Occipital lobe (tissue), 2 donors: ENCODE results near the gene ITPRID2. TPM values are rescaled to one million over a fixed set of nuclear protein-coding genes. Genes with fewer than 3 reads are reported as not detected.
"Not testable (repeated sequence)": the region's sequence is repeated elsewhere in the genome, so short reads cannot be mapped to it uniquely, and the experiment has no call there.

Source experiments
- DNase-seq: peaks from one replicate; lab custom pipeline; 2025; lab: John Stamatoyannopoulos, UW
- total RNA-seq: library from RNA; depleted of rRNA; stranded (reverse); fragments of >200 nt; gene quantifications from one replicate; pipeline ENCODE4 v1.2.3, GENCODE V29; 2014

The ITPRID2 gene
- total RNA-seq, 1 donor from 2014 or later, result 41.0 TPM

DNA sequence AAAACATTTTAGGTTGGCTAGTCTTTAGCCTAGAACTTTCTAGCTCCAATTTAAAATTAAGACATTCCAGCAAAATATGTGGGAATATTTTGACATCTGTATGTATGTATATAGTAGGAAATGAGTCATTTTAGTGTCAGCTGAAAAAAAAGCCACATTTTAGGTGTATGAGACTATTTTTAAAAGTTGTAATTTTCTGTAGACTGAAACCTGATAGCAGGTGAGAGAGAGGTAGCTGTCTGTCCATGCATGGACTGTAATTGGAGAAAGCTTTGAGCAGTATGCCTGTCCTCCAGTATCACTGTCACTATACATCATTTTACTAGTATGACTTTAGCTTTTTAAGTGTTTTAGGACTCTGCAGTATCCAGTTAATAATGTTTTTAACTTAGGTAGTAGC, 68.0 kb downstream of the ITPRID2 start:
- no peak for DNase-seq

DNA sequence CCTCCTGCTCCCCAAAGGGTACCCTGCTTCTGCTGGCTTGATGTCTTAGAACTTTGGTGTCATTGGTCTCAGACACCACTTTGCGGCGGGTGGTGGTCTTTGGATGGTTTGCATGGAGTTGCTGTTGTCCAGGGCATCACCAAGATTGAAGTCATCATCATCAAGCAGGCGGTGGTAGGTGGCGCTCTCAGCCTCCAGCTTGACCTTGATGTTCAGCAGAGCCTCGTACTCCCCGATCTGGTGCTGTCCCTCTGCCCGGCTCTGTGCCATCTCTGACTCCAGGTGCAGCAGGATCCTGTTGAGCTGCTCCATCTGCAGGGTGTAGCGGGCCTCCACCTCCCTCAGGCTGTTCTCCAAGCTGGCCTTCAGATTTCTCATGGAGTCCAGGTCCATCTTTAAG, 69.6 kb downstream of the ITPRID2 start:
- not testable (repeated sequence) for DNase-seq

DNA sequence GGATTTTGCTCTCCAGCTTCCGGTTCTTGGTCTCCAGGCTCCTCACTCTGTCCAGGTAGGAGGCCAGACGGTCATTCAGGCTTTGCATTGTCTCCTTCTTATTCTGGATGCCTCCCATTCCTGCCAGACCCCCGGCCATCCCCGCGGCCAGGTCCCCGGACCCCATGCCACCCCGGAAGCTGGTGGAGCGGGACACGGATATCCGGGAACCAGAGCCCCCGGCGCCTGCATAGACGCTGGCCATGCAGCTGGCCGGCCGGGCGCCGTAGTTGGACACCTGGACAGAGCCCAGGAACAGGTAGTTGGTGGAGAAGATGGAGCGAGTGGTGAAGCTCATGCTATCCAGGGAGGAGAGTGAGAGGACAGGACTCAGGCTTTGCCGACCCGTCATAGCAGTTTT, 70.6 kb downstream of the ITPRID2 start:
- DNase-seq, result no peak

DNA sequence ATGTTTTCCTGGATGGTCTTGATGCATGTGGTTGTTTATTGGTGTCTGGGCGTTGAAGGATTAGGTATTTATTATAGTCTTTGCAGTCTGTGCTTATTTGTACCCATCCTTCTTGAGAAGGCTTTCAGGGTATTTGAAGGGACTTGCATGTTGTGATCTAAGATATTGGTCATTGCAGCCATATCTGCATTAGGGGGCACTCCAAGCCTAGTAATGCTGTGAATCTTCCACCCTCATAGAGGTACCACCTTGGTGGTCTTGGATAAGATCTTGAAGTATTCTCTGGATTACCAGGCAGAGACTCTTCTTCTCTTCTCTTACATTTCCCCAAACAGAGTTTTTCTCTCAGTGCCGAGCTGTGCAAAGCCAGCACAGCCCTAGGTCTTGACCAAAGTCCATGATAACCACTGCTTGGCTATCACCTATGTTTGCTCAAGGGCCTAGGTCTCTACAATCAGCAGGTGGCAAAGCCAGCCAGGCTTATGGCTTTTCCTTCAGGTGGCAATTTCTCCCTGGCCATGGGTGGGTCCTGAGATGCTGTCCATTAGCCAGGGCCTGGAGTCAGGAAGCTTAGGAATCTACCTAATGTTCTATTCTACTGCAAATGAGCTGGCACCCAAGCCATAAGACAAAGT, 78.7 kb downstream of the ITPRID2 start:
- DNase-seq, result no peak

DNA sequence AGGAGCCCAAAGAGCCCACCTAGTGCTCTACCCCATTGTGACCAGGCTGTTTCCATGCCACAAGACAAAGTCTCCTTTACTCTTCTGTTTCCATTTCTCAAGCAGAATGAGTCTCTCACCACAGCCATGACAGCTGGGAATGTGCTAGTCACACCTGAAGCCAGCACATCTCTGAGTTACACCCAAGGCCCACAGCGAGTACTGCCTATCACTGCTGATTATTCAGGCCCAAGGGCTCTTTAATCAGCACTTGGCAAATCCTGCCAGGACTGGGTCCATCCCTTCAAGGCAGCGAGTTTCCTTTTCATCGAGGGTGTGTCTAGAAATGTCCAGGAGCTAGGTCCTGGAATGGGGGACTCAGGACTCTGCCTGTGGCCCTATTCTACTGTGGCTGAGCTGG, 79.5 kb downstream of the ITPRID2 start:
- no peak for DNase-seq

DNA sequence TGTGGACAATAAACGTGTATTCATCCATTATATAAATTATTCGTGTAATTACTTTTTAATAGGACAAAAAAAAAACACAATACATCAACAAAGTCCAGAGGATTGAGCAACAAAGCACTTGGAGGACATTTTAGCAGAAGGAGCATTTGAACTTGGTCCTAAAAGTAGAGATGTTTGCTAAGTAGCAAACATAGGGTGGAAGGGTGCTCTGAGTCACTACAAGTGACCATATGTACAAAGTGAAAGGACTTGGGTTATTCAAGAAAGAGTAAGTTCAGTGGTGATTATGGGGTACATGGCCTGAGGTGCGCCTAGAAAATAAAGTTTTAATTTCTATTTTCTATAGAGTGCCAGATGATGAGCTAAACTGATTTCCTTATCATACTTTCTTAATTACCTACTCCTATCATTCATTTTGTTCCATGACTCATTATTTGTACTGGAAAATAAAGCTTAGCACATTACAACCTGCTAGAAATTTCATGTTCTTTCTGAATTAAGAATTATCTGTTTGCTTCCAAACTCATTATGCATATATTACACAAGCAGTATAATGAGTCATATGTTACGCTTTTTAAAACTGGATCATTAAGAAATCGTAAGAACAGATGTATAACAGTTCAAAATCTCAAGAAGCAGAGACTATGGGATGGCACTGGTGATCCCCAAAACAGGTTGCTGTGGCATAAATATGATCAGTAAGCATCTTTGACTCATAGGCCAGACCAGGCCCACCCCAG, 81.1 kb downstream of the ITPRID2 start:
- DNase-seq, result no peak

DNA sequence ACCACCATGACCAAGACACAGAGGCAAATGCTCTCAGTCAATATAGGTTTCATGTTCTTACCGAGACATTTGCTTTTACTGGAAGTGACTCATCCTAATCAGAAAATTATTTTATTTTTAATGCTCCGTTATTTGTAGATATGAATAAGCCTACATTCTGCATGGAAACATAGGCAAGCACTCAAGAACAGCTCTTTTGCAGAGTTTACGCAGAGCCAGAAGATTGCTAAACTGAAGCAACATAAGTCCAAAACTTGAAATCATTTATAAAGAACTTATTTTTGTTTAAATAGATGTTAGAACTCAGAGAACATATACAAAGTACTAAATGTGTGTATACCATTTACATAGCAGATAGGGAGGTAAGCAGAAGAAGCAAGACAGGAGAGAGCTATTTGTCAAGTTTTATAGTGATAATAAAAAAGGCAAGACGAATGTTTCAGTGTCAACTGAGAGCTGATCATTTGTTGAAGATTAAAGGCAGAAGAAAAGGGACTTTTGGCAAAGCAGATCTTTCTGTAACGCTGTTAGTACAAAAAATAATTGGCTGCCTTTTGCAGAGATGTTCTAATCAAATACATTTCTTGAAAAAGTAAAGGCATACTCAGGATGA, 81.7 kb downstream of the ITPRID2 start:
- no peak for DNase-seq

DNA sequence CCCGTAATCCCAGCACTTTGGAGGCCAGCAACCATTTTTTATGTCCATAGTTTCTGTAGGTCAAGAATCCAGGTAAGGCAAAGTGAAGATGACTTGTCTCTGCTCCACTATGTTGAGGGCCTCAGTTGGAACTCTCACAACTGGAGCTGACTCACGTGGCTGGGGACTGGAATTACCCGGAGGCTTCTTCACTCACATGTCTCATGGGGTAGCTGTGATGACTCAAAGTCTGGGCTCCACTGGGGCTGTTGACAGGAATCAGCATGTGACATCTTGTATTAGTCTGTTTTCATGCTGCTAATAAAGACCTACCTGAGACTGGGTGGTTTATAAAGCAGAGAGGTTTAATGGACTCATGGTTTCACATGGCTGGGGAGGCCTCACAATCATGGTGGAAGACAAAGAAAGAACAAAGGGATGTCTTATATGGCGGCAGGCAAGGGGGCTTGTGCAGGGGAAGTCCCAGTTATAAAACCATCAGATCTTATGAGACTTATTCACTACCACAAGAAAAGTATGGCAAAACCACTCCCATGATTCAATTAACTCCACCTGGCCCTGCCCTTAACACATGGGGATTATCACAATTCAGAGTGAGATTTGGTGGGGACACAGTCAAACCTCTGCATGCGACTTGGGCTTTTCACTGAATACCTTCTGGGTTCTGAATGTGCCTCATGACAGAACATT, 86.3 kb downstream of the ITPRID2 start:
- DNase-seq, result no peak

DNA sequence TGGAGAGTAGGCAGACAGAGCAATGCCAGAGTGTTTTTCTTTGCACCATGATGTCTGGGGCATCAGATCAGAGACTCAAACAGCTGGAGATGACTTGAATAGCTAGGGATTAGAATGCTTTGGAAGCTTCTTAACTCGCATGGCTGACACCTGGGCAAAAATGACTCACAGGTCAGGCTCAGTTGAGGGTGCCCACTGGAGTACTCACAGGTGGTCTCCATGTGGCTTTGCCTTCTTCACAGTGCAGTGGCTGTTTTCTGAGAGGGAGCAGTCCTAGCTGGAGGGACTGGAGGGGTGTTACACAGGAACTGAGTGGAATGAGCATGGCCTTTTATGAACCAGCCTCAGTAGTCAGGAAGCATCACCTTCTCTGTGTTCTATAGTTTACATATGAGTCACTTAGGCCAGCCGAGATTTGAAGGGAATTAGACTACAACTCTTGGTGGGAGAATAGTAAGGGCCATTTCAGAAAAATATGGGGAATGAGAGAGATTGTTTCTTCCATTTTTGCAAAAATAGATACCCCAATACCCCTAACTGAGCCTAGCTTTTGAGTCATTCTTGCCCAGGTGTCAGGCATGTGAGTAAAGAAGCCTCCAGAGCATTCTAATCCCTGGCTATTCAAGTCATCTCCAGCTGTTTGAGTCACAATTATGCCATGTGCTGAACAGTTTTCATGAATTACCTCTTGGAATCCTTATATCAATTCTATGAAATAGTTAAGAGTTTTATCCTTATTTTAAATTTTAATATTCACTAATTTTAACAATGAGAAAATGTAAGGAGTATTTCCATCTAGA, 87.0 kb downstream of the ITPRID2 start:
- DNase-seq, result no peak

Other genes with a start within 250 kb of the ITPRID2 start
- 1.1 TPM for gene CERKL, start 234.6 kb upstream of the ITPRID2 start, total RNA-seq
- 3.3 TPM for gene NEUROD1, start 211.2 kb upstream of the ITPRID2 start, total RNA-seq
- gene PPP1R1C, start 94.1 kb downstream of the ITPRID2 start, total RNA-seq, result 2.7 TPM